Vagina (tissue), 2 donors: Measurements from ENCODE around the gene PDE10A.

Experiments
- CTCF ChIP-seq, 3 experiments: fragments of 450-650 bp in 2 of 3; fragments of 200-600 bp in 1 of 3; sonication (generic) in 1 of 3; IDR thresholded peaks; one replicate each; pipeline ENCODE4 v1.5.1; 2017 to 2019; ENCODE audit warnings: antibody characterized with exemption in 3 of 3, mild to moderate bottlenecking in 2 of 3, moderate library complexity in 2 of 3
- POLR2A ChIP-seq, 2 donors: fragments of 450-650 bp; IDR thresholded peaks; one replicate each; pipeline ENCODE4 v1.6.1; 2017; ENCODE audit warnings: antibody characterized with exemption in 2 of 2, mild to moderate bottlenecking in 2 of 2, moderate library complexity in 2 of 2
- POLR2AphosphoS5 ChIP-seq, 2 donors: sonication (generic); formaldehyde crosslinking; IDR thresholded peaks; one replicate each; pipeline ENCODE4 v1.9.0; 2017; ENCODE audit warnings: antibody characterized with exemption in 2 of 2, mild to moderate bottlenecking in 2 of 2, low read depth in 1 of 2; ENCODE audit not compliant: insufficient read depth in 1 of 2

- no peak for TF ChIP-seq CTCF (IDR thresholded peaks at IDR 0.05)
- TF ChIP-seq POLR2A (IDR thresholded peaks at IDR 0.05) = no peak
- TF ChIP-seq POLR2AphosphoS5 (IDR thresholded peaks at IDR 0.05; ENCODE audit: insufficient read depth in 1 of 2, low read depth in 1 of 2) = no peak
Observed at GRCh38 chr6:165662749-165663376, at the start of gene PDE10A.
